Esophagus squamous epithelium (tissue), 5 donors: ENCODE results near the gene RAD51D. TPM values are rescaled to one million over a fixed set of nuclear protein-coding genes. Genes with fewer than 3 reads are reported as not detected.
"Not testable (repeated sequence)": the region's sequence is repeated elsewhere in the genome, so short reads cannot be mapped to it uniquely, and the experiment has no call there.

ENCODE experiments used
- DNase-seq: peaks from one replicate; lab custom pipeline; 2025; lab: John Stamatoyannopoulos, UW
- H3K27ac ChIP-seq, 4 donors: fragments of 200-600 bp; sonication (generic); one replicate each; pipeline ENCODE4 v1.5.1; 2016 to 2019; ENCODE audit warnings: mild to moderate bottlenecking in 1 of 4
- H3K27me3 ChIP-seq, 4 donors: fragments of 200-600 bp; sonication (generic); 1 replicate in 3 of 4; 2 replicates in 1 of 4; pipeline versions ENCODE4 v1.5.1 to v1.6.0; 2017 to 2021; ENCODE audit warnings: antibody characterized with exemption in 1 of 4
- H3K36me3 ChIP-seq, 3 donors: fragments of 200-600 bp; sonication (generic); one replicate each; pipeline ENCODE4 v1.5.1; 2016 to 2019
- H3K4me1 ChIP-seq, 3 donors: fragments of 200-600 bp; sonication (generic); one replicate each; pipeline ENCODE4 v1.5.1; 2017 to 2019
- H3K4me3 ChIP-seq, 4 donors: fragments of 200-600 bp; sonication (generic); 1 replicate in 3 of 4; 2 replicates in 1 of 4; pipeline ENCODE4 v1.5.1; 2016 to 2019; ENCODE audit warnings: mild to moderate bottlenecking in 2 of 4, moderate library complexity in 1 of 4
- H3K9me3 ChIP-seq, 3 donors: fragments of 200-600 bp; sonication (generic); one replicate each; pipeline ENCODE4 v1.5.1; 2016 to 2019
- POLR2A ChIP-seq, 4 donors: fragments of 450-650 bp; IDR thresholded peaks; one replicate each; pipeline ENCODE4 v1.6.1; 2017; ENCODE audit warnings: antibody characterized with exemption in 4 of 4, mild to moderate bottlenecking in 4 of 4, moderate library complexity in 3 of 4
- WGBS, 2 donors: methylation state at CpG; one replicate each; pipeline ENCODE4 v1.1.5; 2018; 5-methylcytosine and 5-hydroxymethylcytosine counted together
- intact Hi-C: fragments of 100-400 bp; cut with DNase I; formaldehyde crosslinking; loops from one replicate; pipeline ENCODE4 v1.15.0; 2022
- total RNA-seq, 4 donors: library from RNA; depleted of rRNA; stranded (reverse); fragments of >200 nt; gene quantifications; one replicate each; pipeline ENCODE4 v1.1.0, GENCODE V29; 2016
- TF ChIP-seq, protein P1 (sequence below), 6 experiments: fragments of 450-650 bp in 4 of 6; fragments of 200-600 bp in 2 of 6; sonication (generic) in 2 of 6; IDR thresholded peaks; one replicate each; pipeline ENCODE4 v1.5.1; 2016 to 2019; ENCODE audit warnings: antibody characterized with exemption in 6 of 6, mild to moderate bottlenecking in 4 of 6, moderate library complexity in 4 of 6
- donor health status: DM: yes; HTN: yes; CAD: no.

RAD51D gene
- total RNA-seq, 4 donors from 2014 or later = 2.4 to 7.1 (median 6.0) TPM

DNA sequence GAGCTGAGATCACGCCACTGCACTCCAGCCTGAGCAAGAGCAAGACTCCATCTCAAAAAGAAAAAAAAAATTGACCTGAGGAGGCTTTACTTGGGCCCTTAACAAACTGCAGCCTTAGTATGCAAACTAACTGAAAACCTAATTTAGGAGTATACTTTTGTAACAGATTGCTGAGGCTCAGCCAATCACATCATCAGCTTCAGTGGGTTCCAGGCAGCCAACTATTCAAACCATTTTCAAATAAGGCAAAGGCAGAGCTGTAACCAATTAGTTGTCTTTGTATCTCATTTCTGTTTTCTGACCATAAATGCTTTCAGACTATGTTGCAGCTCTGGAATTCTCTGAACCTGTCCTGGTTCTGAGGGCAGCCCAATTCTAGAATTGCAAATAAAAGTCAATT, 23.9 kb downstream of the RAD51D start:
- peak overlapping the region in 1 of 4 donors; percentile 62 for H3K27ac ChIP-seq
- 100% methylated on average over 1 of the region's 1 CpG for WGBS, 2 donors
- H3K9me3 ChIP-seq = no peaks in the 10 kb centered on the region
- no peak overlapping the region for H3K4me3 ChIP-seq
- intact Hi-C loops = no loop called here
- no peak for DNase-seq
- no peaks in the 10 kb centered on the region for H3K27me3 ChIP-seq
- peaks cover 4 to 32% (median 5%) of the 10 kb centered on the region in 3 donors for H3K36me3 ChIP-seq
- peaks cover 0 to 5% (median 0%) of the 10 kb centered on the region in 3 donors for H3K4me1 ChIP-seq
- TF ChIP-seq, protein P1, sequence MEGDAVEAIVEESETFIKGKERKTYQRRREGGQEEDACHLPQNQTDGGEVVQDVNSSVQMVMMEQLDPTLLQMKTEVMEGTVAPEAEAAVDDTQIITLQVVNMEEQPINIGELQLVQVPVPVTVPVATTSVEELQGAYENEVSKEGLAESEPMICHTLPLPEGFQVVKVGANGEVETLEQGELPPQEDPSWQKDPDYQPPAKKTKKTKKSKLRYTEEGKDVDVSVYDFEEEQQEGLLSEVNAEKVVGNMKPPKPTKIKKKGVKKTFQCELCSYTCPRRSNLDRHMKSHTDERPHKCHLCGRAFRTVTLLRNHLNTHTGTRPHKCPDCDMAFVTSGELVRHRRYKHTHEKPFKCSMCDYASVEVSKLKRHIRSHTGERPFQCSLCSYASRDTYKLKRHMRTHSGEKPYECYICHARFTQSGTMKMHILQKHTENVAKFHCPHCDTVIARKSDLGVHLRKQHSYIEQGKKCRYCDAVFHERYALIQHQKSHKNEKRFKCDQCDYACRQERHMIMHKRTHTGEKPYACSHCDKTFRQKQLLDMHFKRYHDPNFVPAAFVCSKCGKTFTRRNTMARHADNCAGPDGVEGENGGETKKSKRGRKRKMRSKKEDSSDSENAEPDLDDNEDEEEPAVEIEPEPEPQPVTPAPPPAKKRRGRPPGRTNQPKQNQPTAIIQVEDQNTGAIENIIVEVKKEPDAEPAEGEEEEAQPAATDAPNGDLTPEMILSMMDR (IDR thresholded peaks at IDR 0.05) = no peak
- no peak for TF ChIP-seq POLR2A (IDR thresholded peaks at IDR 0.05)

DNA sequence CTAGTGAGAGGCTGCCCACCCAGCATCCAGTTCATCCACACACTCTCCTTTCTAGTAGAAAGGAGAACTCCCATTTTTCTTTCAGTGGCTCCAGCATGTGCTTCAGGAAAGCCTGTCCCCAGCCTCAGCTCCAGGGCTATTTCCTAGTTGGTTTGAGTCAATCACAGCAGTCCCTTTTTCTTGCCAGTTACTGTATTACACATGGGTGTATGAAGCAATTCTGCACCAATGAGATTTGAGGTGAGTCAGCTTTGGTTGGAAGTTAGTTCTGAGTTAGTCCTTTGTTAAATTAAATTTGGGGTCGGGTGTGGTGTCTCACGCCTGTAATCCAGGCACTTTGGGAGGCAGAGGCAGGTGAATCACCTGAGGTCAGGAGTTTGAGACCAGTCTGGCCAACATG, 24.8 kb downstream of the RAD51D start:
- DNase-seq = no peak
- Histone ChIP-seq H3K27me3 (no peaks in the 10 kb centered on the region), H3K4me1 (peaks cover 0 to 9% (median 0%) of the 10 kb centered on the region in 3 donors), H3K27ac (peak overlapping the region in 3 of 4 donors; percentile 43 to 70 (median 50)), H3K4me3 (no peak overlapping the region), H3K36me3 (peaks cover 0 to 23% (median 0%) of the 10 kb centered on the region in 3 donors), H3K9me3 (no peaks in the 10 kb centered on the region)
- intact Hi-C loops = no loop called here
- TF ChIP-seq POLR2A (IDR thresholded peaks at IDR 0.05) = no peak
- TF ChIP-seq, protein P1 (IDR thresholded peaks at IDR 0.05) = no peak
- whole genome bisulfite sequencing, 2 donors = 24 to 40% methylated on average over 1 to 2 of the region's 2 CpGs

DNA sequence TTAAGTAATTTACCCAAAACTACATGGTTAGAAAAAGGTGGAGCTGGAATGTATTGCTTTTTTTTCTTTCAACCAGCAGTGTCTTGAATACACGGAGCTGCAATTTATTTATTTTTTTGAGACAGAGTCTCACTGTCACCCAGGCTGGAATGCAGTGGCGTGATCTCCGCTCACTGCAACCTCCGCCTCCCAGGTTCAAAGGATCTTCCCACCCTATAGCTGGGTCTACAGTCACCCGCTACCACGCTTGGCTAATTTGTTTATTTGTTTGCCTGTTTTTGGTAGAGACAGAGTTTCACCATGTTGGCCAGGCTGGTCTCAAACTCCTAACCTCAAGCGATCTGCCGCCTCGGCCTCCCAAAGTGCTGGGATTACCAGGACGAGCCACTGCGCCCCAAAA, 29.0 kb downstream of the RAD51D start:
- 84 to 89% methylated on average over 11 of the region's 11 CpGs for WGBS, 2 donors
- H3K4me3 ChIP-seq, H3K27ac ChIP-seq, H3K36me3 ChIP-seq, DNase-seq, intact Hi-C loops, H3K27me3 ChIP-seq, H3K9me3 ChIP-seq: not testable (repeated sequence)
- H3K4me1 ChIP-seq = peaks cover 7 to 40% (median 9%) of the 10 kb centered on the region in 3 donors

DNA sequence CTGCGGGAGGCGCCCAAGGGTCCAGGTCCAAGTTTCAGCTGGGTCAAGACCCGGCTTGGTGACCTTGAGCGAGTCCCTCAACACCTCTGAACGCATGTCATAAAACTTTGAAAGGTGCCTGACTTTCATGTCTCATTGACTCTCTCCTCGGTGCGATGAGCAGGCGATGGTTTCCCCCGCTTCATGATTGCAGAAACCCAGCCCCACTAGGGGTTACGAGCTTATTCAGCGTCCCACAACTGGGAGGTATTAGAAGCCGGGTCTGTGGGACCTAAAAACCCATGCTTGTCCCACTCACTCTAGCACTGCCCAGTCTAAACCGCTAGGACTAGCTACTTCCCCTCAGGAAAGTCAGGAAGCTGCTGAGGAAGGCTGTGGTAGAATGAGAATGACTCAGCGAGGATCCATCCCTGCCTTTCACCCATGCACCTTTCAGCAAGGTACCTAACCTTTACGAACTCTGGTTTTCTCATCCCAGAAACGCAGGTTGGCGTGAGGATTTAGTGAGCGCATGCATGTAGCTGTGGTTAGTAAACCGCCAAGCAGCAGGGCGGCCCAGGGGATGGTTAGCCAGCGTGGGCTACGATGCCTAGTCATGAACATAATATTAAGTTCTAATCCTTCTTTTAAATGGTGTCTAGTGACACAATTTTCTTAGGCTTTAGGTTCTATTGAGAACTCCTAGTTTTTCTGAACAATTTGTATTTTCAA, 29.9 kb downstream of the RAD51D start:
- H3K4me3 ChIP-seq = peak overlapping the region; percentile 67 to 87 (median 78)
- H3K27ac ChIP-seq = peak overlapping the region; percentile 91 to 97 (median 95)
- intact Hi-C loops = loop anchor here (5.0 kb wide), 1 partner anchor 107 kb away; the partner anchor contains the start of gene LIG3
- H3K9me3 ChIP-seq = no peaks in the 10 kb centered on the region
- WGBS, 2 donors = 40 to 56% methylated on average over 10 to 22 of the region's 22 CpGs
- H3K36me3 ChIP-seq = no peaks in the 10 kb centered on the region
- no peaks in the 10 kb centered on the region for H3K27me3 ChIP-seq
- TF ChIP-seq POLR2A (IDR thresholded peaks at IDR 0.05) = no peak
- TF ChIP-seq, protein P1 (IDR thresholded peaks at IDR 0.05) = peak in 3 of 6 experiments; percentile 17 to 54 (median 27)
- DNase-seq = no peak
- H3K4me1 ChIP-seq = peaks cover 11 to 49% (median 11%) of the 10 kb centered on the region in 3 donors

DNA sequence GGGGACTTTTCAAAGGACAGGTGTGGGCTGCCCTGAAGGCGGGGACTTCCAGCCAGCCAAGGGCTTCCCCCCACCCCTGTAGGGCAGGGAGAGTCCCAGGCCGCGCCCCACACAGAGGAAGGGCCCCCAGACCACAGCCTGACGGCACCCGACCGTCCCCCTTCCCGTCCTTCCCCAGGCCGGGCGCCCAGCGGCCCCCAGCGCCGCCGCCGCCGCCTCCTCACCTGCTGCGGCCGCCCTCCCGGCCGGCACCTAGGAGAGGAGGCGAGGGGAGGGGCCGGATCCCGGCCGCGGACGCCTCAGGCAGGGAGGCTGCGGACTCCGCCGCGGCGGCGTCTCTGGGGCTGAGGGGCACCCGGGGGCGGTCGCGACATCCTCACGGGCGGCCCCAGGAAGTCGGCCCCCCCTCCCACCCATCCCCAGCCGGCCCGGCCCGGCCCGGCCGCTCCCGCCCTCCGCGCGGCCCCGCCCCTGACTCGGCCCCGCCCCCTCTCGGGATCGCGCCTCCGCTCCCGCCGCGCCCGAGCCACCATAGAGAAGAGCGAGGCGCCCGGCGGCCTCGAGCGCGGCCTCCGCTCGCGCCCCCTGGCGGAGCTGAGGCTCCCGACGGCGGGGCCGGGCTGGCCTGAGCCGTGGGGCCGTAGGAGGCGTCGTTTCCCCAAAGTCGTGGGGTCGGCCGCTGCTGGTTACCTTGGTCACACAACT, 30.6 kb downstream of the RAD51D start:
- Histone ChIP-seq H3K4me3 (peak overlapping the region; percentile 67 to 87 (median 78)), H3K27ac (peak overlapping the region; percentile 91 to 97 (median 95)), H3K9me3 (no peaks in the 10 kb centered on the region), H3K36me3 (no peaks in the 10 kb centered on the region), H3K27me3 (no peaks in the 10 kb centered on the region), H3K4me1 (peaks cover 11 to 52% (median 15%) of the 10 kb centered on the region in 3 donors)
- intact Hi-C loops = loop anchor here (5.0 kb wide), 1 partner anchor 107 kb away; the partner anchor contains the start of gene LIG3
- TF ChIP-seq, protein P1 (IDR thresholded peaks at IDR 0.05) = peak; percentile 72 to 95 (median 92)
- TF ChIP-seq POLR2A (IDR thresholded peaks at IDR 0.05) = peak in 2 of 4 donors; percentile 46 to 77
- 0% methylated on average over 6 of the region's 80 CpGs; no CpG with 5 or more reads in 1 of the 2 donors for WGBS, 2 donors
- DNase-seq = peak; percentile 20
